ENCODE measurements around the gene ANKRD53. TPM values are rescaled to one million over a fixed set of nuclear protein-coding genes. Genes with fewer than 3 reads are reported as not detected.

Gene ANKRD53
- total RNA-seq, 1 experiment from 2014 or later = not detected

- Histone ChIP-seq H3K79me2 (ENCODE audit: low read depth) (no peaks in the 10 kb centered on the region), H3K36me3 (ENCODE audit: low read depth) (no peaks in the 10 kb centered on the region), H3K4me3 (no peak overlapping the region), H3K4me2 (no peak overlapping the region), H3K4me1 (replicated peaks; ENCODE audit: insufficient read depth) (no peaks in the 10 kb centered on the region), H3K9me3 (ENCODE audit: insufficient read depth, low read depth) (no peaks in the 10 kb centered on the region), H3K9me2 (ENCODE audit: insufficient read depth) (no peaks in the 10 kb centered on the region), H3K27ac (no peak overlapping the region), H2AFZ (no peak overlapping the region), H3F3A (ENCODE audit: insufficient read depth, low read depth) (no peaks in the 10 kb centered on the region), H4K20me1 (ENCODE audit: insufficient read depth) (no peaks in the 10 kb centered on the region), H3K27me3 (ENCODE audit: insufficient read depth, low read depth) (no peaks in the 10 kb centered on the region)
- POLR2A ChIA-PET (ENCODE audit: unreplicated experiment) = interaction anchor here (0.6 kb wide), 1 partner anchor 91 kb away, joined by 6 read pairs; no protein-coding TSS in a partner anchor
- intact Hi-C loops (cut with micrococcal nuclease; ENCODE audit: unreplicated experiment) = no loop called here
- TF ChIP-seq CTCF (conservative IDR thresholded peaks at IDR 0.05) = no peak
- TF ChIP-seq EZH2 (IDR thresholded peaks at IDR 0.05; ENCODE audit: low read depth) = no peak
- no TSS peak for BruUV-seq (replicated peaks)
- DNase-seq = no peak
- CTCF ChIA-PET = no interaction called here
Measured at GRCh38 chr2:70967189-70967588, 11.2 kb upstream of the ANKRD53 start.

- ChIA-PET CTCF (no interaction called here), POLR2A (ENCODE audit: unreplicated experiment) (interaction anchor here (0.7 kb wide), 1 partner anchor 108 kb away, joined by 3 read pairs; no protein-coding TSS in a partner anchor)
- Histone ChIP-seq H3K27me3 (ENCODE audit: insufficient read depth, low read depth) (no peaks in the 10 kb centered on the region), H2AFZ (no peak overlapping the region), H3K36me3 (ENCODE audit: low read depth) (no peaks in the 10 kb centered on the region), H3K27ac (no peak overlapping the region), H3K9me3 (ENCODE audit: insufficient read depth, low read depth) (no peaks in the 10 kb centered on the region), H3K9me2 (ENCODE audit: insufficient read depth) (no peaks in the 10 kb centered on the region), H4K20me1 (ENCODE audit: insufficient read depth) (no peaks in the 10 kb centered on the region), H3K4me1 (replicated peaks; ENCODE audit: insufficient read depth) (peaks cover 17% of the 10 kb centered on the region), H3K4me2 (no peak overlapping the region), H3F3A (ENCODE audit: insufficient read depth, low read depth) (peaks cover 6% of the 10 kb centered on the region; the same call in 1 of the 2 replicates), H3K4me3 (no peak overlapping the region), H3K79me2 (ENCODE audit: low read depth) (no peaks in the 10 kb centered on the region)
- TF ChIP-seq CTCF (conservative IDR thresholded peaks at IDR 0.05) (no peak), EZH2 (IDR thresholded peaks at IDR 0.05; ENCODE audit: low read depth) (no peak)
- intact Hi-C loops (cut with micrococcal nuclease; ENCODE audit: unreplicated experiment) = loop anchor here (10.0 kb wide), 1 partner anchor 320 kb away; no protein-coding TSS in a partner anchor
- no TSS peak for BruUV-seq (replicated peaks)
- DNase-seq = no peak
Measured at GRCh38 chr2:70974592-70974991, 3.8 kb upstream of the ANKRD53 start.

GRCh38 chr2:70975237-70975636 is 3.2 kb upstream of the ANKRD53 start:
- Histone ChIP-seq H3K9me2 (ENCODE audit: insufficient read depth) (no peaks in the 10 kb centered on the region), H3K36me3 (ENCODE audit: low read depth) (no peaks in the 10 kb centered on the region), H3K79me2 (ENCODE audit: low read depth) (no peaks in the 10 kb centered on the region), H2AFZ (no peak overlapping the region), H3K27ac (no peak overlapping the region), H3K27me3 (ENCODE audit: insufficient read depth, low read depth) (no peaks in the 10 kb centered on the region), H3K4me3 (no peak overlapping the region), H3K9me3 (ENCODE audit: insufficient read depth, low read depth) (no peaks in the 10 kb centered on the region), H3K4me2 (no peak overlapping the region), H3K4me1 (replicated peaks; ENCODE audit: insufficient read depth) (peaks cover 17% of the 10 kb centered on the region), H3F3A (ENCODE audit: insufficient read depth, low read depth) (peaks cover 6% of the 10 kb centered on the region; the same call in 1 of the 2 replicates), H4K20me1 (ENCODE audit: insufficient read depth) (no peaks in the 10 kb centered on the region)
- ChIA-PET POLR2A (ENCODE audit: unreplicated experiment) (interaction anchor here (0.7 kb wide), 1 partner anchor 108 kb away, joined by 3 read pairs; no protein-coding TSS in a partner anchor), CTCF (no interaction called here)
- TF ChIP-seq CTCF (conservative IDR thresholded peaks at IDR 0.05) = no peak
- no peak for DNase-seq
- no TSS peak for BruUV-seq (replicated peaks)
- intact Hi-C loops (cut with micrococcal nuclease; ENCODE audit: unreplicated experiment) = loop anchor here (10.0 kb wide), 1 partner anchor 320 kb away; no protein-coding TSS in a partner anchor
